ENCODE results near the gene OR2Z1.
"Not testable (repeated sequence)": the region's sequence is repeated elsewhere in the genome, so short reads cannot be mapped to it uniquely, and the experiment has no call there.

Gene OR2Z1

GRCh38 chr19:8700956-8701355 is 20.5 kb upstream of the OR2Z1 start:
- TF ChIP-seq, protein P1, sequence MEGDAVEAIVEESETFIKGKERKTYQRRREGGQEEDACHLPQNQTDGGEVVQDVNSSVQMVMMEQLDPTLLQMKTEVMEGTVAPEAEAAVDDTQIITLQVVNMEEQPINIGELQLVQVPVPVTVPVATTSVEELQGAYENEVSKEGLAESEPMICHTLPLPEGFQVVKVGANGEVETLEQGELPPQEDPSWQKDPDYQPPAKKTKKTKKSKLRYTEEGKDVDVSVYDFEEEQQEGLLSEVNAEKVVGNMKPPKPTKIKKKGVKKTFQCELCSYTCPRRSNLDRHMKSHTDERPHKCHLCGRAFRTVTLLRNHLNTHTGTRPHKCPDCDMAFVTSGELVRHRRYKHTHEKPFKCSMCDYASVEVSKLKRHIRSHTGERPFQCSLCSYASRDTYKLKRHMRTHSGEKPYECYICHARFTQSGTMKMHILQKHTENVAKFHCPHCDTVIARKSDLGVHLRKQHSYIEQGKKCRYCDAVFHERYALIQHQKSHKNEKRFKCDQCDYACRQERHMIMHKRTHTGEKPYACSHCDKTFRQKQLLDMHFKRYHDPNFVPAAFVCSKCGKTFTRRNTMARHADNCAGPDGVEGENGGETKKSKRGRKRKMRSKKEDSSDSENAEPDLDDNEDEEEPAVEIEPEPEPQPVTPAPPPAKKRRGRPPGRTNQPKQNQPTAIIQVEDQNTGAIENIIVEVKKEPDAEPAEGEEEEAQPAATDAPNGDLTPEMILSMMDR (IDR thresholded peaks at IDR 0.05; ENCODE audit: control insufficient read depth, extremely low read depth, insufficient read depth) = no peak
- no peak for DNase-seq (ENCODE audit: low read depth)

GRCh38 chr19:8702350-8702749 is 19.1 kb upstream of the OR2Z1 start:
- DNase-seq (ENCODE audit: low read depth) = no peak
- TF ChIP-seq, protein P1 (IDR thresholded peaks at IDR 0.05; ENCODE audit: control insufficient read depth, extremely low read depth, insufficient read depth) = no peak
- H3K4me3 ChIP-seq (ENCODE audit: low read depth, low read length) = no peak overlapping the region

More at GRCh38 chr19:8700956-8701355, 20.5 kb upstream of the OR2Z1 start:
- no peak overlapping the region for H3K4me3 ChIP-seq (ENCODE audit: low read depth, low read length)

DNA sequence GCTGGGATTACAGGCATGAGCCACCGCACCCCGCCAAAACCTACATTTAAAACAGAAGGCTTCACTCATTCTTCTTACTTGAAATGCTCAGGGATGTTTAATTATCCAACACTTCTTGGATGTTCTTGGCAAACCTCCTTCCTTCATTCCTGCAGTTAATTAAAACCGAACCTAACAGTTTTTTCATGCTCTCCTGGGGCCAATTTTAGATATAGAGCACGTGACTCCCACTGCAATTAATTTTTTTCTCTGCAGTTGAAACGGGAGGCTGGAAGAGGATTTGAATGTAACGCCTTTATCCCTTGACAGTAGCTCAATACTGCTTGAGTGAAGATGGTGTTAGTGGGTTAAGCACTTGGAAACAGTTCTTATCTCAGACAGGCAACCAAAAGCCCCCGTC is 18.2 kb upstream of the OR2Z1 start:
- TF ChIP-seq, protein P1 (IDR thresholded peaks at IDR 0.05; ENCODE audit: control insufficient read depth, extremely low read depth, insufficient read depth) = no peak
- H3K4me3 ChIP-seq (ENCODE audit: low read depth, low read length) = no peak overlapping the region
- DNase-seq (ENCODE audit: low read depth) = no peak

DNA sequence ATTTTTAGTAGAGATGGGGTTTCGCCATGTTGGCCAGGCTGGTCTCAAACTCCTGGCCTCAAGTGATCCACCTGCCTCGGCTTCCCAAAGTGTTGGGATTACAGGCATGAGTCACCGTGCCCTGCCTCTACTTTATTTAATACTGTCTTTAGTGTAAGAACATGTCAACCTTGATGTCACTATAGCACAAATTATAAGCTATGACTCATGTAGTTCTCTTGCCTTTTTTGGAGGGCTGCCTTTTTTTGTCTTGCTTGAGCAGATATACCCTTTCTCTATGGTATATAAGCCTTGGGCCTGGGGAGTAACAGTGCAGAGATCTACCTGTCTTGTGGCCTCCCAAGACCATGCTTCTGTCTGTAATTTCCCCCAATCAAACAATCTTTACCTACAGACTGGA is 16.1 kb upstream of the OR2Z1 start:
- not testable (repeated sequence) for DNase-seq (ENCODE audit: low read depth)

DNA sequence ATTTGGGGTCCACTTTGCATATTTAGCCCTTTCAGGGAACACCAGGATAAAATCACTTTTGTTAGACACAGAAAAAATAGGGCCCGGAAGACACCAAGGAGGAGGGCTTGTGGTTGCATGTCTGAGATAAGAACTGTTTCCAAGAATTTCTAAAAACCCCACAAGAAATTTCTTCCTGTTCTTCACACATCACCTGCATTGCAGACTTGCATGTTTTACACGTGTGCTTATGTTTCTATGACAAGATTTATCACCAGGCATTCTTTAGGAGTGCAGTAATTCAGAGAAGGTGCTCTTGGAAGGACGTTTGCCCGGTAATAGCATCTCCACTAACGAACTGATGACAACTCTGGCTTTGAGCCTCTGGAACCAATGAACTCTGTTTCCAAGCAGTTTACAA is 15.7 kb upstream of the OR2Z1 start:
- no peak for DNase-seq (ENCODE audit: low read depth)
- H3K4me3 ChIP-seq (ENCODE audit: low read depth, low read length) = no peak overlapping the region
- TF ChIP-seq, protein P1 (IDR thresholded peaks at IDR 0.05; ENCODE audit: control insufficient read depth, extremely low read depth, insufficient read depth) = no peak

More for the DNA sequence above, 16.1 kb upstream of the OR2Z1 start:
- not testable (repeated sequence) for H3K4me3 ChIP-seq (ENCODE audit: low read depth, low read length)

DNA sequence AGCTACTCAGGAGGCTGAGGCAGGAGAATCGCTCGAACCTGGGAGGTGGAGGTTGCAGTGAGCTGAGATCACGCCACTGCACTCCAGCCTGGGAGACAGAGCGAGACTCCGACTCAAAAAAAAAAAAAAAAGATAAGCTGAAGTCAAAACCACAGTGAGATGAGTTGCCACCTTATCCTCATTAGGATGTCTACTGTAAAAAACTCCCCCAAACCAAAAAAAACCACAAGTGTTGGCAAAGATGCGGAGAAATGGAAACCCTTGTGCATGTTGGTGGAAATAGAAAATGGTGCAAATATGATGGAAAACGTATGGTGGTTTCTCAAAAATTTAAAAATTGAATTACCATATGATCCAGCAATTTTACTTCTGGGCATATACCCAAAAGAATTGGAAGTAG is 11.1 kb upstream of the OR2Z1 start:
- not testable (repeated sequence) for DNase-seq (ENCODE audit: low read depth); H3K4me3 ChIP-seq (ENCODE audit: low read depth, low read length)

DNA sequence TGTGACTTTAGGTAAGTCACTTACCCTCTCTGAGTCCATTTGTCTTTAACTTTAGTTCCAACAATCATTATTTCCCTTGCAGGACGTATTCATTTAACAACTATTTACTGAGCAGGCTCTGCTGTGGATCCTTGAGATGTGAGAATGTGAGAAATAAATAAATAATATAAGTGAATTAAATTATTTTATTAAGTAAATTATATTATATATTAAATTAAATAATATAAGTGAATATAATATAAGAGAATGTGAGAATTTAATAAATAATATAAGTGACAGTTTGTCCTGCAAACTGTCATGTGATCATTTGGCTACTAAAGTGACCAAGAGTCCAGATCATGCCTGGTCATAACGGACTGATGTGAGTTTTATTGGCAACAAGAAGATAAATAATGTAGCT is 598 bp downstream of the OR2Z1 start:
- TF ChIP-seq, protein P1 (IDR thresholded peaks at IDR 0.05; ENCODE audit: control insufficient read depth, extremely low read depth, insufficient read depth) = no peak
- no peak overlapping the region for H3K4me3 ChIP-seq (ENCODE audit: low read depth, low read length)

GRCh38 chr19:8724276-8724675 is 2.8 kb downstream of the OR2Z1 start:
- no peak for DNase-seq (ENCODE audit: low read depth)
- TF ChIP-seq, protein P1 (IDR thresholded peaks at IDR 0.05; ENCODE audit: control insufficient read depth, extremely low read depth, insufficient read depth) = no peak
- no peak overlapping the region for H3K4me3 ChIP-seq (ENCODE audit: low read depth, low read length)

More for the DNA sequence above, 598 bp downstream of the OR2Z1 start:
- no peak for DNase-seq (ENCODE audit: low read depth)

Data from LNCaP clone FGC (cell line).